ENCODE measurements around the gene MTMR11. TPM values are rescaled to one million over a fixed set of nuclear protein-coding genes. Genes with fewer than 3 reads are reported as not detected.
A peak's percentile ranks its signal among the peaks of the same experiment; 100 is the strongest.
"Not testable (repeated sequence)": the region's sequence is repeated elsewhere in the genome, so short reads cannot be mapped to it uniquely, and the experiment has no call there.

Gene MTMR11
- polyA plus RNA-seq, 3 donors, result 53.1 to 152 (median 54.6) TPM

GRCh38 chr1:149886396-149887195 is 50.1 kb downstream of the MTMR11 start:
- Histone ChIP-seq H3K4me2 (replicated peaks; ENCODE audit: extremely low read depth, low read length, poor library complexity, severe bottlenecking) (peak overlapping the region; percentile 78), H3K36me3 (replicated peaks in 1 of 2; ENCODE audit: control insufficient read depth in 1 of 2, insufficient read depth in 2 of 2, low read length in 2 of 2) (no peaks in the 10 kb centered on the region), H3K27ac (ENCODE audit: low read depth in 1 of 2, low read length in 2 of 2) (peak overlapping the region; percentile 96 to 97), H3K79me2 (ENCODE audit: insufficient read depth, low read length) (peaks cover 13% of the 10 kb centered on the region), H4K20me1 (ENCODE audit: insufficient read depth, low read length) (peaks cover 43% of the 10 kb centered on the region), H3K27me3 (ENCODE audit: control insufficient read depth in 2 of 2, insufficient read depth in 2 of 2, low read length in 2 of 2) (no peaks in the 10 kb centered on the region), H3K9me3 (replicated peaks in 1 of 2; ENCODE audit: control insufficient read depth in 1 of 2, insufficient read depth in 1 of 2, low read length in 2 of 2) (no peaks in the 10 kb centered on the region), H3K9ac (ENCODE audit: insufficient read depth, low read length, poor library complexity, severe bottlenecking) (peak overlapping the region; percentile 86), H3K4me1 (ENCODE audit: control insufficient read depth in 1 of 2, insufficient read depth in 2 of 2, low read length in 2 of 2) (peaks cover 32 to 39% of the 10 kb centered on the region in 2 donors), H3K4me3 (replicated peaks in 1 of 3; ENCODE audit: low read depth in 2 of 3, low read length in 3 of 3) (peak overlapping the region; percentile 59 to 99 (median 79)), H2AFZ (ENCODE audit: insufficient read depth, low read depth, low read length, poor library complexity, severe bottlenecking) (no peak overlapping the region)
- intact Hi-C loops (cut with micrococcal nuclease), result loop anchor here in 1 of 2 donors (2.0 kb wide), 1 partner anchor 42 kb away; no protein-coding TSS in a partner anchor
- no peak overlapping the region for H3K4me3 Mint-ChIP-seq
- H3K27ac Mint-ChIP-seq, result no peak overlapping the region
- H3K36me3 Mint-ChIP-seq, result peaks cover 0 to 3% of the 10 kb centered on the region in 2 donors
- peaks cover 0 to 3% (median 0%) of the 10 kb centered on the region in 7 donors for H3K9me3 Mint-ChIP-seq
- peaks cover 0 to 2% (median 0%) of the 10 kb centered on the region in 3 donors for H3K27me3 Mint-ChIP-seq (ENCODE audit: low read depth in 3 of 3)
- WGBS (ENCODE audit: insufficient coverage), result under 1% methylated on average over 57 of the region's 62 CpGs
- peaks cover 7% of the 10 kb centered on the region for H3K4me1 Mint-ChIP-seq
- no peak for TF ChIP-seq CTCF (IDR thresholded peaks at IDR 0.05)
- DNase-seq, result peak; percentile 97 to 99 (median 98)

GRCh38 chr1:149886121-149886395 is 50.6 kb downstream of the MTMR11 start:
- Histone ChIP-seq H3K79me2 (ENCODE audit: insufficient read depth, low read length) (peaks cover 13% of the 10 kb centered on the region), H3K27ac (ENCODE audit: low read depth in 1 of 2, low read length in 2 of 2) (peak overlapping the region; percentile 96 to 97), H3K4me1 (ENCODE audit: control insufficient read depth in 1 of 2, insufficient read depth in 2 of 2, low read length in 2 of 2) (peaks cover 32 to 39% of the 10 kb centered on the region in 2 donors), H3K9ac (ENCODE audit: insufficient read depth, low read length, poor library complexity, severe bottlenecking) (peak overlapping the region; percentile 86), H3K4me2 (replicated peaks; ENCODE audit: extremely low read depth, low read length, poor library complexity, severe bottlenecking) (peak overlapping the region; percentile 78), H4K20me1 (ENCODE audit: insufficient read depth, low read length) (peaks cover 43% of the 10 kb centered on the region), H3K4me3 (replicated peaks in 1 of 3; ENCODE audit: low read depth in 2 of 3, low read length in 3 of 3) (peak overlapping the region; percentile 59 to 99 (median 79))
- not testable (repeated sequence) for H3K36me3 Mint-ChIP-seq; H3K4me3 Mint-ChIP-seq; H3K4me1 Mint-ChIP-seq; H3K9me3 Mint-ChIP-seq; H2AFZ ChIP-seq (ENCODE audit: insufficient read depth, low read depth, low read length, poor library complexity, severe bottlenecking); H3K27ac Mint-ChIP-seq; H3K36me3 ChIP-seq (replicated peaks in 1 of 2; ENCODE audit: control insufficient read depth in 1 of 2, insufficient read depth in 2 of 2, low read length in 2 of 2); H3K27me3 ChIP-seq (ENCODE audit: control insufficient read depth in 2 of 2, insufficient read depth in 2 of 2, low read length in 2 of 2); H3K27me3 Mint-ChIP-seq (ENCODE audit: low read depth in 3 of 3); H3K9me3 ChIP-seq (replicated peaks in 1 of 2; ENCODE audit: control insufficient read depth in 1 of 2, insufficient read depth in 1 of 2, low read length in 2 of 2)
- DNase-seq, result peak in 1 of 3 donors; percentile 25
- WGBS (ENCODE audit: insufficient coverage), result 2% methylated on average over 9 of the region's 19 CpGs
- intact Hi-C loops (cut with micrococcal nuclease), result loop anchor here in 1 of 2 donors (2.0 kb wide), 1 partner anchor 43 kb away; no protein-coding TSS in a partner anchor
